ENCODE results near the gene PDE2A.

Gene PDE2A

GRCh38 chr11:72704783-72705265 lies 30.6 kb upstream of the PDE2A start:
- DNase-seq (ENCODE audit: extremely low read depth in 1 of 2, low read depth in 1 of 2): no peak

- DNase-seq (ENCODE audit: extremely low read depth in 1 of 2, low read depth in 1 of 2): no peak
These were observed 30.0 kb upstream of the PDE2A start for GRCh38 chr11:72704028-72704782.

- no peak for DNase-seq (ENCODE audit: extremely low read depth in 1 of 2, low read depth in 1 of 2)
These were observed 29.2 kb upstream of the PDE2A start for GRCh38 chr11:72703267-72704008.

- DNase-seq (ENCODE audit: extremely low read depth in 1 of 2, low read depth in 1 of 2): no peak
These were observed 28.5 kb upstream of the PDE2A start for GRCh38 chr11:72702577-72703241.

GRCh38 chr11:72702096-72702495 lies 27.9 kb upstream of the PDE2A start:
- no peak for DNase-seq (ENCODE audit: extremely low read depth in 1 of 2, low read depth in 1 of 2)

GRCh38 chr11:72701466-72701865 lies 27.2 kb upstream of the PDE2A start:
- DNase-seq (ENCODE audit: extremely low read depth in 1 of 2, low read depth in 1 of 2): no peak

- no peak for DNase-seq (ENCODE audit: extremely low read depth in 1 of 2, low read depth in 1 of 2)
These were observed 25.9 kb upstream of the PDE2A start for GRCh38 chr11:72700146-72700545.

- DNase-seq (ENCODE audit: extremely low read depth in 1 of 2, low read depth in 1 of 2): no peak
These were observed 23.6 kb upstream of the PDE2A start for GRCh38 chr11:72697814-72698213.

GRCh38 chr11:72696866-72697700 lies 22.9 kb upstream of the PDE2A start:
- no peak for DNase-seq (ENCODE audit: extremely low read depth in 1 of 2, low read depth in 1 of 2)

- DNase-seq (ENCODE audit: extremely low read depth in 1 of 2, low read depth in 1 of 2): no peak
These were observed 21.1 kb upstream of the PDE2A start for GRCh38 chr11:72695354-72695753.

- no peak for DNase-seq (ENCODE audit: extremely low read depth in 1 of 2, low read depth in 1 of 2)
These were observed 19.2 kb upstream of the PDE2A start for GRCh38 chr11:72693271-72693968.

GRCh38 chr11:72692498-72693237 lies 18.4 kb upstream of the PDE2A start:
- DNase-seq (ENCODE audit: extremely low read depth in 1 of 2, low read depth in 1 of 2): no peak

- no peak for DNase-seq (ENCODE audit: extremely low read depth in 1 of 2, low read depth in 1 of 2)
These were observed 15.9 kb upstream of the PDE2A start for GRCh38 chr11:72690166-72690565.

- DNase-seq (ENCODE audit: extremely low read depth in 1 of 2, low read depth in 1 of 2): no peak
These were observed 14.7 kb upstream of the PDE2A start for GRCh38 chr11:72688929-72689328.

GRCh38 chr11:72688486-72688885 lies 14.3 kb upstream of the PDE2A start:
- no peak for DNase-seq (ENCODE audit: extremely low read depth in 1 of 2, low read depth in 1 of 2)

- DNase-seq (ENCODE audit: extremely low read depth in 1 of 2, low read depth in 1 of 2): no peak
These were observed 13.1 kb upstream of the PDE2A start for GRCh38 chr11:72687326-72687725.

GRCh38 chr11:72686639-72687220 lies 12.5 kb upstream of the PDE2A start:
- no peak for DNase-seq (ENCODE audit: extremely low read depth in 1 of 2, low read depth in 1 of 2)

- DNase-seq (ENCODE audit: extremely low read depth in 1 of 2, low read depth in 1 of 2): peak; percentile 42 to 74
These were observed 11.6 kb upstream of the PDE2A start for GRCh38 chr11:72685560-72686480.

All from stimulated activated CD8-positive, alpha-beta memory T cell treated with anti-CD3 and anti-CD28 coated beads, Interleukin-7, amount 100 ng/mL, for 48 hours (primary cell).